Panc1 (cell line): ENCODE data around the gene DNAH9. TPM values are rescaled to one million over a fixed set of nuclear protein-coding genes. Genes with fewer than 3 reads are reported as not detected.

Source experiments
- ATAC-seq: fragments of 200-7000 bp; cut with Tn5 transposase; 2 replicates; pipeline ENCODE4 v1.9.1; 2020; ENCODE audit warnings: mild to moderate bottlenecking, moderate library complexity
- BruUV-seq: library from RNA; stranded (reverse); fragments of 400-500 nt; replicated peaks from 2 replicates; lab custom pipeline; 2021; lab: Mats Ljungman, UMichigan
- CTCF ChIA-PET: fragments of 300-600 bp; sonication (Branson Sonifier 250); formaldehyde crosslinking; loops from one replicate; lab custom pipeline; 2022; ENCODE audit warnings: antibody characterized with exemption; lab: Charles Lee
- POLR2A ChIA-PET: fragments of 300-600 bp; sonication (Branson Sonifier 250); formaldehyde crosslinking; loops from one replicate; lab custom pipeline; 2022; ENCODE audit warnings: antibody characterized with exemption; lab: Charles Lee
- DNase-seq: peaks from one replicate; pipeline ENCODE4 v3.0.0-alpha.2; 2010; ENCODE audit warnings: low read depth, low spot score
- H3K27ac ChIP-seq: 2 replicates; pipeline ENCODE4 v1.5.1; 2011; ENCODE audit warnings: mild to moderate bottlenecking, low read length, inconsistent platforms
- H3K27me3 ChIP-seq: fragments of 200-500 bp; sonication (Bioruptor generic); 2 replicates; pipeline ENCODE4 v1.6.0; 2014; ENCODE audit warnings: low read length, inconsistent platforms; ENCODE audit not compliant: control insufficient read depth, insufficient read depth
- H3K36me3 ChIP-seq: fragments of 200-500 bp; sonication (Bioruptor generic); 2 replicates; pipeline ENCODE4 v1.5.1; 2014; ENCODE audit warnings: inconsistent platforms, mild to moderate bottlenecking, low read length, moderate library complexity; ENCODE audit not compliant: control insufficient read depth, insufficient read depth
- H3K4me1 ChIP-seq: 2 replicates; pipeline ENCODE4 v1.5.1; 2011; ENCODE audit warnings: inconsistent platforms, mild to moderate bottlenecking, low read length, moderate library complexity; ENCODE audit not compliant: control insufficient read depth, insufficient read depth
- H3K4me3 ChIP-seq, 2 experiments: 2 replicates each; pipeline ENCODE4 v1.5.1; 2011 to 2012; ENCODE audit warnings: low read depth in 2 of 2, low read length in 2 of 2, mild to moderate bottlenecking in 2 of 2, inconsistent platforms in 1 of 2, moderate library complexity in 1 of 2
- H3K9me3 ChIP-seq: fragments of 200-500 bp; sonication (Bioruptor generic); 2 replicates; pipeline ENCODE4 v1.5.1; 2014; ENCODE audit warnings: low read depth, mild to moderate bottlenecking, inconsistent platforms, low read length, moderate library complexity; ENCODE audit not compliant: control insufficient read depth, insufficient read depth
- CTCF ChIP-seq: fragments of 450-650 bp; IDR thresholded peaks from 2 replicates; pipeline ENCODE4 v1.5.1; 2017; ENCODE audit warnings: mild to moderate bottlenecking
- POLR2AphosphoS5 ChIP-seq: IDR thresholded peaks from 2 replicates; pipeline ENCODE4 v1.6.1; 2012; ENCODE audit warnings: mild to moderate bottlenecking, low read depth, low read length, moderate library complexity
- REST ChIP-seq, 2 experiments: IDR thresholded peaks; 2 replicates each; pipeline ENCODE4 v1.6.1; 2011 to 2012; ENCODE audit warnings: low read depth in 2 of 2, control low read depth in 1 of 2, low read length in 1 of 2, mild to moderate bottlenecking in 1 of 2, moderate library complexity in 1 of 2; ENCODE audit not compliant: insufficient read depth in 1 of 2
- SIN3A ChIP-seq: IDR thresholded peaks from 2 replicates; pipeline ENCODE4 v1.6.1; 2012; ENCODE audit warnings: low read depth, mild to moderate bottlenecking, low read length, moderate library complexity, borderline replicate concordance; ENCODE audit not compliant: insufficient read depth
- TCF7L2 ChIP-seq: IDR thresholded peaks from 2 replicates; pipeline ENCODE4 v1.6.1; 2011; ENCODE audit warnings: mild to moderate bottlenecking, low read depth, low read length, inconsistent platforms
- in situ Hi-C: cut with HindIII; loops from 2 replicates; pipeline ENCODE4 v1.10.0; 2016; ENCODE audit warnings: low sequenced_read_pairs, low pct_unique_long_range_greater_than_20kb
- intact Hi-C: fragments of 100-400 bp; cut with micrococcal nuclease; formaldehyde crosslinking; loops from one replicate; pipeline ENCODE4 v1.10.0; 2022; ENCODE audit not compliant: unreplicated experiment
- total RNA-seq: library from RNA; stranded (reverse); gene quantifications from one replicate; pipeline ENCODE4 v1.2.1, GENCODE V29; 2021; ENCODE audit not compliant: unreplicated experiment

Gene DNAH9
- total RNA-seq, 1 experiment from 2014 or later, result not detected

GRCh38 chr17:11625878-11626277, 27.6 kb downstream of the DNAH9 start:
- in situ Hi-C loops, result no loop called here
- intact Hi-C loops, result no loop called here

DNA sequence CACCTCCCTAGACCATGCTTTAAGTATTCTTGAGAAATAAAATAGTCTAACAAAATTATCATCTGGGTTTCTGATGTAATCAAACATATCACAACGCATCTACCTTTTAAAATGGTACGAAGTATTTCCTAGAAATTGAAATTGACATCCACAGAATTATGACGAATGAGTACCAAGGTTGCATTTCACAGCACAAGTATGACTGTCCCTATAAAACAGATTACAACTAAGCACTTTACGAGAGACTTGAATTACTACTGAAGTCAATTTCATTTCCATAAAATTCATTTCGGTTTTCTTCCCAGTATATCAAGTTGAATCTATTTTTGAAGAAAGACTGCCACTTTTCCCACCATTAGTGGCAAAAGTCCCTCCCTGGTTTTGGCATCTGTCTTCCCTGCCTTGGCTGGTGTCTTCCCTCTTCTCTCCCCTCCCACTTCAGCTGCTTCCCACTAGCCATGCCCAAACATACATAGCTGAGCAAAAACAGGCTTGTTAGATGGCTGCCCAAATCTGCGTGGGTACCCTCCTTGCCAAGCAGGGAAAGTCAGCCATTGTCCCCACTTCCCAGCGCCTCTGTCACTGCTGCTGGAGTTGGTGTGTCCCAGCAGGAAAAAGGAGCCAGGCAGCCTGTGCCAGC, 29.2 kb downstream of the DNAH9 start:
- Histone ChIP-seq H3K27ac (no peak overlapping the region), H3K9me3 (no peaks in the 10 kb centered on the region), H3K4me1 (no peaks in the 10 kb centered on the region), H3K36me3 (no peaks in the 10 kb centered on the region), H3K4me3 (no peak overlapping the region), H3K27me3 (peaks cover 2% of the 10 kb centered on the region; the same call in 1 of the 2 replicates)
- TF ChIP-seq REST (IDR thresholded peaks at IDR 0.05; ENCODE audit: insufficient read depth in 1 of 2, low read depth in 2 of 2, low read length in 1 of 2) (no peak), POLR2AphosphoS5 (no peak), SIN3A (no peak), CTCF (no peak), TCF7L2 (no peak)
- DNase-seq (no peak), ATAC-seq (no peak)
- intact Hi-C loops (no loop called here), in situ Hi-C loops (no loop called here)
- POLR2A ChIA-PET, result no interaction called here
- no TSS peak for BruUV-seq
- CTCF ChIA-PET, result no interaction called here

More at GRCh38 chr17:11625878-11626277, 27.6 kb downstream of the DNAH9 start:
- BruUV-seq, result no TSS peak
- Histone ChIP-seq H3K4me3 (no peak overlapping the region), H3K36me3 (no peaks in the 10 kb centered on the region), H3K27ac (no peak overlapping the region), H3K4me1 (no peaks in the 10 kb centered on the region), H3K27me3 (peaks cover 2% of the 10 kb centered on the region; the same call in 1 of the 2 replicates), H3K9me3 (no peaks in the 10 kb centered on the region)
- DNase-seq (no peak), ATAC-seq (no peak)
- TF ChIP-seq SIN3A, result no peak
- ChIA-PET CTCF (interaction anchor here (0.6 kb wide), 1 partner anchor 52 kb away, joined by 4 read pairs; no protein-coding TSS in a partner anchor), POLR2A (no interaction called here)

DNA sequence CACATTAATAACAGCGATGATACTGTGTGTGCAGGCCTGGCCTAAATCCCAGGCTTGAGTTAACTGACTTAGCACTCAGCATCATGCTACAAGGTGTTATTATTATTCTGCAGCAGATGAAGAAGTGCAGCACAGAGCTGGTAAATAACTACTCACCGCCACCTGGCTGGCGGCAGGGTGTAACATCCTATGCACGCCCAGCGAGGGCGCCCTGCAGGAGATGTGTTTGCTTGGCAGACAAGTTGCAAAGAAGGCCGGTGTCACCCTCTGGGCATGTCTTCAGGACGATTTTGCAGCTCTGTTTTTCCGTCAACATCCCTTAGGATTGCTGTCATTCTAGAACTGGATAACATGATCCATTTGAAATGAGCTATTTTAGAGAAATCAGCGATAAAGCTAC, 30.1 kb downstream of the DNAH9 start:
- ATAC-seq, result no peak
- Histone ChIP-seq H3K4me1 (no peaks in the 10 kb centered on the region), H3K36me3 (no peaks in the 10 kb centered on the region), H3K4me3 (no peak overlapping the region), H3K27ac (no peak overlapping the region), H3K9me3 (no peaks in the 10 kb centered on the region), H3K27me3 (peaks cover 2% of the 10 kb centered on the region; the same call in 1 of the 2 replicates)
- in situ Hi-C loops, result no loop called here
- CTCF ChIA-PET, result no interaction called here
- DNase-seq, result no peak
- POLR2A ChIA-PET, result no interaction called here
- no TSS peak for BruUV-seq
- TF ChIP-seq SIN3A, result no peak
- no peak for TF ChIP-seq TCF7L2
- TF ChIP-seq POLR2AphosphoS5, result no peak
- TF ChIP-seq REST (IDR thresholded peaks at IDR 0.05; ENCODE audit: insufficient read depth in 1 of 2, low read depth in 2 of 2, low read length in 1 of 2), result no peak
- TF ChIP-seq CTCF, result no peak
- intact Hi-C loops, result no loop called here
